Heart left ventricle (tissue), 13 donors: ENCODE data around the gene MAP1LC3C.

ENCODE experiments used
- POLR2A ChIP-seq, 2 donors: fragments of 450-650 bp; IDR thresholded peaks; one replicate each; pipeline ENCODE4 v1.6.1; 2017; ENCODE audit warnings: antibody characterized with exemption in 2 of 2, mild to moderate bottlenecking in 2 of 2, moderate library complexity in 2 of 2
- TF ChIP-seq, protein P1 (sequence below), 12 donors: fragments of 200-600 bp; sonication (generic) in 4 of 12; IDR thresholded peaks; one replicate each; pipeline versions ENCODE4 v1.5.0 to v1.8.0; 2018 to 2022; ENCODE audit warnings: antibody characterized with exemption in 12 of 12, mild to moderate bottlenecking in 5 of 12
- donor health status: ischemic (EF 13 %, LVEDD 7.1; RV severe dilation, severe dysfunction).
- donor health status: DM: no; HTN: yes; CAD: no.
- donor health status: DM: no; HTN: no; CAD: no.
- donor health status: ischemic (EF 25% LVEDD 6.9; RV normal size, moderate dysfunction).
- donor health status: ischemic (EF 25% LVEDD 5.7; RV mildly dilated, moderate dysfunction).
- donor health status: ischemic (EF 35%, LVEDD 5.7; RV mildly dilated, moderate dysfunction).
- donor health status: nonischemic (EF 11% LVEDD 7.7; RV severe dilation, severe dysfunction).
- donor health status: DM: yes; HTN: yes; CAD: no.
- donor health status: PGD.
- donor health status: ischemic (EF 29% LVEDD 5.4; RV normal size, mild dysfunction).
- donor health status: nonischemic (EF 23%, LVEDD 6.1; RV moderate dilation, normal function).

DNA sequence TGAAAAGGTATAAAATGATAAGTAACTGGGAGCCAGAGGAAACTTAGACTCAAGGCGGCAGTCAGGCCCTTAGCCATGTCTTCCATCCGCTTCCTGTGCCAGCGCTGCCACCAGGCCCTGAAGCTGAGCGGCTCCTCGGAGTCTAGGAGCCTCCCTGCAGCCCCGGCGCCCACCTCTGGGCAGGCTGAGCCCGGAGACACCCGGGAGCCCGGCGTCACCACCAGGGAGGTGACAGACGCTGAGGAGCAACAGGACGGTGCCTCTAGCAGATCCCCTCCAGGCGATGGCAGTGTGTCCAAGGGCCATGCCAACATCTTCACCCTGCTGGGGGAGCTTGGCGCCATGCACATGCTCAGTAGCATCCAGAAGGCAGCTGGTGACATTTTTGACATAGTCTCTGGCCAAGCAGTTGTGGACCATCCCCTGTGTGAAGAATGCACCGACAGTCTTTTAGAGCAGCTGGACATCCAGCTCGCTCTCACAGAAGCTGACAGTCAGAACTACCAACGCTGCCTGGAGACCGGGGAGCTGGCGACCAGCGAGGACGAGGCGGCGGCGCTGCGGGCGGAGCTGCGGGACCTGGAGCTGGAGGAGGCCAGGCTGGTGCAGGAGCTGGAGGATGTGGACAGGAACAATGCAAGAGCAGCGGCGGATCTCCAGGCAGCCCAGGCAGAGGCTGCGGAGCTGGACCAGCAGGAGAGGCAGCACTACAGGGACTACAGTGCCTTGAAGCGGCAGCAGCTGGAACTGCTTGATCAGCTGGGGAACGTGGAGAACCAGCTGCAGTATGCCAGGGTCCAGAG, 41.0 kb downstream of the MAP1LC3C start, which contains the start of gene BECN2:
- TF ChIP-seq, protein P1, sequence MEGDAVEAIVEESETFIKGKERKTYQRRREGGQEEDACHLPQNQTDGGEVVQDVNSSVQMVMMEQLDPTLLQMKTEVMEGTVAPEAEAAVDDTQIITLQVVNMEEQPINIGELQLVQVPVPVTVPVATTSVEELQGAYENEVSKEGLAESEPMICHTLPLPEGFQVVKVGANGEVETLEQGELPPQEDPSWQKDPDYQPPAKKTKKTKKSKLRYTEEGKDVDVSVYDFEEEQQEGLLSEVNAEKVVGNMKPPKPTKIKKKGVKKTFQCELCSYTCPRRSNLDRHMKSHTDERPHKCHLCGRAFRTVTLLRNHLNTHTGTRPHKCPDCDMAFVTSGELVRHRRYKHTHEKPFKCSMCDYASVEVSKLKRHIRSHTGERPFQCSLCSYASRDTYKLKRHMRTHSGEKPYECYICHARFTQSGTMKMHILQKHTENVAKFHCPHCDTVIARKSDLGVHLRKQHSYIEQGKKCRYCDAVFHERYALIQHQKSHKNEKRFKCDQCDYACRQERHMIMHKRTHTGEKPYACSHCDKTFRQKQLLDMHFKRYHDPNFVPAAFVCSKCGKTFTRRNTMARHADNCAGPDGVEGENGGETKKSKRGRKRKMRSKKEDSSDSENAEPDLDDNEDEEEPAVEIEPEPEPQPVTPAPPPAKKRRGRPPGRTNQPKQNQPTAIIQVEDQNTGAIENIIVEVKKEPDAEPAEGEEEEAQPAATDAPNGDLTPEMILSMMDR (IDR thresholded peaks at IDR 0.05), result no peak
- TF ChIP-seq POLR2A (IDR thresholded peaks at IDR 0.05), result no peak
